ENCODE measurements around the gene NAT10.

NAT10 gene

DNA sequence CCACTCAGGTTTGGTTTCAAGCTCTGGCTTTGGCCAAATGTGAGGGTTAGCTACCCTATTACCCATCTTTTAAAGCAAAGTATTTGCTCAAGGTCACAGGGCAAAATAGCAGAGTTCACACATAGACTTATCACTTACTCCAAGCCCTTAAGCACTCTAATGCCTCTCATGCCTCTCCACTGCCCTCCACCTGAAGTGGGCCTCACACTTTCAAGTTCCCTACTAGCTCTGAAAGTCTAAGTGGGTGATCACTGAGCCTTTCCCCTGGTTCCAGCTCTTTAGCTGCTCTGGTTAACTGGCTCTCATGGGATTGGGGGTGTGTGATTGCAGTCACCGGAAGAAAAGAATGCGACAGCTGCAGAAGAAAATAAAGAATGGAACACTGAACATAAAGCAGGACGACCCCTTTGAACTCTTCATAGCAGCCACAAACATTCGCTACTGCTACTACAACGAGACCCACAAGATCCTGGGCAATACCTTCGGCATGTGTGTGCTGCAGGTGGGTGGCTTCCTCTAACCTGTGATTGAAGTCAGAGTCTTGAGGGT lies 6.4 kb downstream of the NAT10 start:
- no peak for DNase-seq

DNA sequence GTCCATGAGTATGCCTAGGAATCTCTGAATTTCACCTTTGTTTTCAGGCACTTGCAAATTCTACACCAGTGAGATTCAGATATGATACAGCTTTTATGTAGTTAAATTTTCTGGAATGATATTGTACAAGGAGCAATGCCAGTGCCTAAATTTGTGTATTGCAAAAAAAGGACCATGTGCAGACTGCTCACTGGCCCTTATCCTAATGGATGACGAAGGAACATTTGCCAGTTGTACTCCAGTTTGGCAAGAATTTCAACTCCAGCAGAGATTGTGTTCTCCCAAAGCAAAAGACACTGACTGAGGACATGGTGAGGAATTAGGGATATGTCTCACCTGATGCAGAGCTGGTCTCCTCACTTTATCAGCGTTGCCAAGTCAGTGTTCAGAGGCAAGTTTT lies 8.6 kb downstream of the NAT10 start:
- no peak for DNase-seq

DNA sequence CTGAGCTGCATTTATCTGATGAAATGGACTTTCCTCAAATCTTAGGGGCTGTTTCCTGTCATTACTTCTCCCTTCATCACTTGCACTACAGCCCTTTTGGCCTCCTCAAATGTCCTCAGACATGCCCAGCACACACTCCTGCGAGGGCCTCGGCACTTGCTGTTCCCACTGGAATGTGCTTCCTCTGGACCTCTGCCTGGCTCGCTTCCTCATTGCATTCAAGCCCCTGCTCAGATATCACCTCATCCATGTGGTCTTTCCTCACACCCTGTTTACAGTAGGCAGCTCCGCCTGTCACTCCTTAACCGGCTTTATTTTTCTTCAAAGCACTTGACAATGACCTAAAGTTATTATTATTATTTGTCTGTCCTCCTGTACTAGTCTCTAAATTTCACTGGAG lies 9.0 kb downstream of the NAT10 start:
- DNase-seq, result no peak

DNA sequence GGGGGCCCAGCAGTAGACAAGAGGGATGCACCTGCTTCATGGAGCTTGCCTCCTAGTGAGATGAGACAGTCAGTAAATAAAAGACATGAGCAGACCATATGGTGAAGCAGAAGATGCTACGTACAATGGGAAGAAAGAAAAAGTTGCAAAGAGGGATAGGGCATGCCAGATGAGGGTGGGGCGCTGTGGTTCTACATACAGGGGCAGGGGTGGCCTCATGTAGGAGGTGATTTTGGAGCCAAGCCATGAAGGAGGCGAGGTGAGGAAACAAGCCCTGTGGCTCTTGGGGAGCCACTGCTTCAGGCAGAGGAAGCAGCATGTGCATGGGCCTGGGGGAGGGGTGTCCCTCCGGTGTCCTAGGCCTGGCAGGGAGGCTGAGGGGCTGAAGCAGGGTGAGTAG lies 15.2 kb downstream of the NAT10 start:
- no peak for DNase-seq

DNA sequence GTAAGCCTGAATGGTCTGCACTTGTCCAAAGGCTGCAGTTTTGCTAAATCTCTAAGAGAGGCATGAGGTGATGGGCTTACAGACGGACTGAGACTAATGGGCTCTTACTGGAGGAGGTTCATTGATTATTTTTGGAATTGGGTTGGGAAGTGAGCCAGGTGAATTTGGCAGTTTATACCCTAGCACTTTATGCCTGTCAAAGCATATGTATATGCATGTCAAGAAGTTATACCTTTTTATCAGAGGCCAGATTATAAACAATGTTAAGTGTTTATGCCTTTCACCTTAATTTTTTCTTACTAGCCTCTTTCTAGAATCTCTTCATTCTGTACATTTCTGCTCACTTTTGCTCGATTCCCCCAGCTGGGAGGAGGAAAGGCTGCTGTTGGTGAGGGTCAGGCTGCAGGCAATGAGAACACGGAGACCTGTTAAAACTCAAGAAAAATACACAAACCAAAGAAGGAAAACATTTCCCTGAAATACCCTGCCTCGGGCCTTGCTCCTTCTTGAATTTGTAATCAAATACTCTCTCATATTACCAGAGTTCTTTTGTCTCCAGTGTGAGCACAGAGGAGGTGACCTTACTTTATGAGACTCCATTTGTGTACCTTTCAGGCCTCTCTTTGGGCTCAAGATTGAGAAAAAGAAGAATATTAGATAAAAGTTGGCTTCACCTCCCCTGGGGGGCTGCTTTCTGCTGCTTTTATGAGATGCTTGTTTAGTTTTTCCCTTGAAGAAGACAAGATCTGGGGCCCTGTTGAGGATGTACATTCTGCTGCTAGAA lies 19.6 kb downstream of the NAT10 start:
- no peak for DNase-seq

DNA sequence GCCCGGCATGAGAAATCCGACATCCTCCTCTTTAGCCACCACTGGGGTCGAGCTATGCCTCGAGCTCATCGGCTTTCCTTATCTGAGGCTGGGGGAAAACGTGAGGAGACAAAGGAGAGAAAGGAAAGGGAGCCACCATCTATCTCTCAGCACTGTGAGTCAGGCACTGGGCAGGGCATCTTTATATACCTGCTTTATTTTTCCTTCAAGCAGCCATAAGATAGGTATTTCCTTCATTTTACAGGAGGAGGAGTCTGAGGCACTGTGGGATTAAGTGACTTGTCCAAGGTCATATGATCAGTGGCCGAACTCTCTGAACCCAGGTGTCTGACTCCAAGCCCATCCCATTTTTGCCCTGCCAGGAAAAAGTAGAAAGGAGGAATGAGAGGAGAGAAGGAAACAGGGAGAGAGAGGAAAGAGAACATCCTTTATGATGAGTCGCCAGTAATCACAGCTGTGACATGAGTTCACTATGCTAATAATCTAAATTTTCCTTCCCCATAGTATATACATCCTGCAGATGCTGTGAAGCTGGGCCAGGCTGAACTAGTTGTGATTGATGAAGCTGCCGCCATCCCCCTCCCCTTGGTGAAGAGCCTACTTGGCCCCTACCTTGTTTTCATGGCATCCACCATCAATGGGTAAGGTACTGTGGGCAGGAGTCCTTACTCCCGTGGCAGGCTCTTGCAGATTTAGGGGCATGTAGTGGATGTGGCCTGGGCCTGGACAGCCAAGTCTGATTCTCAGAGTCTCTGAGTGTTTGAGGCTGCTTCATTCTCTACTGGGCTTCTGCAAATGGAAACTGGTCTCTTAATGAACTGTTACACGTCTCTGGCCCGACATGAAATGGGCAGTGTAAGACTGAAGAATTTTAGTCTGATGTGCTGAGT lies 21.8 kb downstream of the NAT10 start:
- DNase-seq, result no peak

DNA sequence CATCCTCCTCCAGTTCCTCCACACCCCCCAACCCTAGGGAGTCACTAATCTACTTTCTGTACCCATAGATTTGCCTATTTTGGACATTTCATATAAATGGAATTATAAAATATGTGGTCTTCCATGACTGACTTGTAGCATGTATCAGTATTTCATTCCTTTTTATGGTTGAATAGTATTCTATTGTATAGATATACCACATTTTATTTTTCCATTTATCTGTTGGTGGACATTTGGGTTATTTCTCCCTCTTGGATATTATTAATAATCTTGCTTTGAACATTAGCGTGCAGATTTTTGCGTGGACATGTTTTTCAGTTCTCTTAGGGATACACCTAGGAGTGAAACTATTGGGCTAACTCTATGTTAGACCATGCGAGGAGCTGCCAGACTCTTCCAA lies 23.4 kb downstream of the NAT10 start:
- no peak for DNase-seq

DNA sequence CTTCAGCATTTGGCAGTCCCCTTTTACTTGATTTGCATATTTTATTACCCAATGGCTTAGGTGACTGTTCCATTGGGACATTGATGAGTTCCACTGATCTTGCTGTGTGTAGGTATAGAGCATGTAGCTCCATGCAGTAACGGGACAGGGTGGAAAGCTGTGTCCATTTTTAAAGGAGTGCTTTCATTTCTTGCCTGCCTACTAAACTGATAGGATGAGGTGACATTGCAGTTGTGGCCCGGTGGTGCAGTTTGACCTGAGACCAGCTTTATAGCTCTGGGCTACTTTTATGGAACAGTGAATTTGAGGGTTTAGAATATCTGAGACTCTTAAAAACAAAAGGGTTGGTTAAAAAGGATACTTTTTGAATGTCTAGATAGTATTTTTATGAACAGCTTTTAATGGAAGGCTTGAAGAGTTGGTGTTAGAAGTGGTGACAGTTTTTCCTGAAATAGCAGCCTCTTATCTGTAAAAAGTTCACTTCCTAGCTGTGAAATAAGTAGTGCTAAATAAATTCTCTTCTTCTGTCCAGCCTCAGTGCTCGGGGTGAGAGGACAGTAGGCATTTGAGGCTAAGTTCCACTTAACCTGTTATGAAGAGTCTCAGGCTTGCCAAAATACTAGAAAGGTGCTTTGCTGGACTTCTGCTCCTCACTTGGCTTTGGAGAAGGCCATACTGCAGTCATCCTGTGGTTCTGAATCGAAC lies 27.0 kb downstream of the NAT10 start:
- DNase-seq, result no peak

DNA sequence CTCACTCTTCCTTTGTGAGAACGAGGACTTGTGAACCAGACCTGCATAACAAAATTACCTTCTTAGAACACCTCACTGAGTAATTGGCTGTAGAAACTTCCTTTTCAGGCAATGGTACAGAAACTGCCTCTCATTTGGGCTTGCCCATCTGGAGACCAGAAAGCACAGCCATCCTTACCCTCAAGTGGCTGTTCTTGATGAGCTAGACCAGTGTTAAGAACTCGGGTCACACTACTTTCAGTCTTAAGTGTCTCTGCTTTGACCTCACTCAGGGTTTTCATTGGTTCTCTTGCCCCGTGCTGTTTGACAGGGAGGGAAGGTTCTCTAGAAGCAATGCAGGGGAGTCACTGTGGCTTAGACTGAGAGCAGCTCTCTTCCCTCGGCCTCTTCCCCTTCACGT lies 29.3 kb downstream of the NAT10 start:
- no peak for DNase-seq

DNA sequence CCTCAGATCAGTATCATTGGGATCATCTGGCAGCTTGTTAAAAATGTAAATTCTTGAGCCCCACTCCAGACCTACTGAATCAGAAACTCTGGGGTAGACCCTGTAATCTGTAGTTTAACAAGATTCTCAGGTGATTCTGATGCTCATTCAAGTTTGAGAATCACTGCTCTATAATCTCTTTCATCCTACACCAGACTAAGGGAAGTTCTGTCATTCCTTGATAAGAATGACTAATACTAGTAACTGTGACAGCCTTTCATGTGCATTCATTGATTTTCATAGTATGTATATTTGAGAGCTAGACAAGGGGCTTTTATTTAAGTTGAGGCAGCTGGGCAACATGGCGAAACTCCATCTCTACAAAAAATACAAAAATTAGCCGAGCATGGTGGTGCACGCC lies 30.0 kb downstream of the NAT10 start:
- DNase-seq, result no peak

DNA sequence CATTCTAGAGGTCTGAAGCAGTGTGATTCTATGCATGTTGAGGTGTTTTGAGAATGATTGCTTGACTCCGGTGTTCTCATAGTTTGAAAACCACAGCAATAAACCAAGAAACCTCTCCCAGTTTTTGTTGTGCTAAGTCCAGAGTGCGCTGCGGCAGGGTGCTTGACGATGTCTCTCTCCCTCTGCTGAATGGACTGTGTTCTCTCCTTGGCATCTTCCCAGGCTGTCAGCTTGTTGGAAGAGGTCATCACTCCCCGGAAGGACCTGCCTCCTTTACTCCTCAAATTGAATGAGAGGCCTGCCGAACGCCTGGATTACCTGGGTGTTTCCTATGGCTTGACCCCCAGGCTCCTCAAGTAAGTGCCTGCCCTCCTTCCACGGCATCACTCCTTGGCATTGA lies 31.0 kb downstream of the NAT10 start:
- no peak for DNase-seq

DNA sequence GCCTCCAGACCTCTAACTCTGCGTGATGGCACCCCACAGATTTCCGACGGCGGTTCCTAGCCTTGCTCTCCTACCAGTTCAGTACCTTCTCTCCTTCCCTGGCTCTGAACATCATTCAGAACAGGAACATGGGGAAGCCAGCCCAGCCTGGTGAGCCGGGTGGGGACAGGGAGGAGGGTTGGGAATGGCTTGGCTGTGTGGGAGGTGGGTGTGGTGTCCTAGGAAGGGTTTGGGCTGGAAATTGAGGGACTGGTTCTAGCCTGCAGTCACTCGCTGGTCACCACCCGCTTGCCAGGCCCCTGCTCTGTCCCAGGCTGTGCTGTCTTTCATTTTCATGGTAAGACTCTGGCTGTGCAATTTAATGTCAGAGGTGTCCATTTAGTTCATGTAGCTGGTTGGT lies 33.9 kb downstream of the NAT10 start:
- no peak for DNase-seq

DNA sequence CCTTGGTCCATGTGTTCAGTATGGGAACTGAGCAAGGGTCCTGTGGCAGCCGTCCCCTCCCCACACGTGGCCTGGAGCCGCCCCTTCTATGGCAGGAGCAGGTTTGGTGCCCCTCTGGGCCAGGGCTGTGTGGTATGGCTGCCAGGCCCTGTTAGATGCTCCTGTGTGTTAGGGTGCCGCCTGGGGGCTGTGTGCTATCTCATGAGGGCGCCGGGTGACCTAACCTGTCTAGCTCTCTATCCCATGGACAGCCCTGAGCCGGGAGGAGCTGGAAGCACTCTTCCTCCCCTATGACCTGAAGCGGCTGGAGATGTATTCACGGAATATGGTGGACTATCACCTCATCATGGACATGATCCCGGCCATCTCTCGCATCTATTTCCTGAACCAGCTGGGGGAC lies 34.7 kb downstream of the NAT10 start:
- DNase-seq, result no peak

DNA sequence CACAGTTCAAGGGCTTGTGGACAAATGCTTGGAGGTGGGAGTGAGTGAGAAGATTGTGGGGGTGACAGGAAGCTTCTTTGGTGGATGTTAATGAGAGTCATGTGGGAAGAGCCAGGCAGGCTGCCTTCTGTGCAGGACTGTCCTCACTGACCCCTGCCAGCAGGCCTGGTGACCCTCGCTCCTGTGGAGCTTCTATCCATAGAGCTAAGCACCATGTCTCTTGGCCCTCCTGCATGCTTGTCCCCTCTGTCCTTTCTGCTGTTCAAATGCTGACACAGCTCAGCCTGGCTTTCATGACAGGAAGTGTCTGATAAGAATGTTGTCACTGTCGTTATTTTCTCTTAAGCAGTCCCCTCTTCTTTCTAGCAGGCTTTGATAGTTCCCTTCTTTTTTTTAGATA lies 37.6 kb downstream of the NAT10 start:
- DNase-seq, result no peak

DNA sequence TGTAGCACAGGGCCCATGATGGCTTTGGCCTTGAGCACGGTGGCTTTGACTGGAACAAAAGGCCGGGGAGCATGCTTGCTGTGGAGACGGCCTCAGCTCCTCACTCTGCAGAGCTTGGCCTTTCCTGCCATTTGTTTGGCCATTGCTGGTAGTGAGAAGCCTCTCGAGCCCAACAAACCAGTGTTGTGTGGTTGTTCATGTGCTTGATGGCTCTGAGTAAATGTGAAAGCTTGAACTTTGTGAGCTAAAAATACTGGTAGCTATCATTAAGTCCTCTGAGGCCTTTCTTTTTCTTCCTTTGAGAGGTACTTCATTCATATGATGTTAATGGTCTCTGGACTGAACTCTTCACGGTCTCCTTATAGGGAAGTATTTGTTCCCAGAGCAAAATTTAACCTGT lies 39.6 kb downstream of the NAT10 start:
- DNase-seq, result no peak

DNA sequence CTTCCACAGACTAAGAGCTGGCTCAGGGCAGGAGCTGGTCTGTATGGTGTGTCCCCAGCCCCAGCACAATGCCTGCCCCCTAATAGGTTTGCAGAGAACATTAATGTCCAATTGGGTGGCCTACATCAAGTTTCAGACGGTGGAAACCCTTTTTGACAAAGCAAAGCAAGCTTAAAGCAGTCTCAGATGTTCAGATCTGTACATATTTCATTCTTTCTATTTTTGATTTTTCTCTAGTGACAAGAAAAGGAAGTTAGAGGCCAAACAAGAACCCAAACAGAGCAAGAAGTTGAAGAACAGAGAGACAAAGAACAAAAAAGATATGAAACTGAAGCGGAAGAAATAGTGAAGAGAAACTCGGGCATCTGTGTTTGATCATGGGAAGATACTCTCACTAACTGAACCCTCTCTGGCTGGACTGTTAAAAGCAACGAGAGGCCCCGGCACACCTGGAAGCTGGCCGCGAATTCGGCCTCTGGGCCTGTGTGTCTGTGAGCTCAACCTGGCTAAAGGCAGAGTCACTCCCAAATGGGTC lies 40.5 kb downstream of the NAT10 start:
- no peak for DNase-seq

DNA sequence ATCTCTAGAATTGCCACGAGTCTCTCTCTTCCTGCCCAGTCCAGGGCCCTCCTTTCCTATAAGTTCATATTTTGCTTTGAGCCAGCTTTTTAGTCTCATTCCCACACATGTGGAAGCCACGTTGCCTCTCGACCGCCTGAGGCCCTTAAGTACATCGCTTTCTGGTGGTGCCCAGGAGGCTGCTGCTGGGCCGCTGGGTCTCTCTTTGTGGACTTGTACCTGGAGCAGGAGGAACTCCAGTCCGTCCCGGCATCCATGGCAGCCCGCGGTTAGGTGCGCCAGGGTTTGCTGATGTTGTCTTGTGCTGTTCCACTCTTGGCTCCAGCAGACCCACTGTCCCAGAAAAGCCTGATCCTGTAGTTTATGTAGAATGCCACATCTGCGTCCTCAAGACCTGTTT lies 41.0 kb downstream of the NAT10 start:
- no peak for DNase-seq

DNA sequence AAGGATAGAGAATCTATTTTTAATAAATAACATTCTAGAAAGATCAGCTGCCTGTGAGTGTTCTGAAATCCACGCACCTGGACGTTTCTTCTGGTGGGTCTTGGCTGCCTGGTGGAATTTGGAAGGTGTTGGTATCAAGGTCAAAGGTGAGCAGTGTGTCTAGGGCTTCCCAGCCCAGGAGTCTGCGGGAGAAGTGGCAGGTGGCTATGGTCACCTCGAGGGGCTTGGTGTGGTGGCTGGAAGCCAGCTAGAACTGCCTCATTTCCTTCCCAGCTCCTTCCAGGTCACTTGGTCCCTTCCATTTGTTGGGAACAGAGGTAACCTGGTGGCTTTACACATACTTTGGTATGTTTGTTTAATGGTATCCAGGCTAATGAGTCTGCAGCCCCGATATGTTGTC lies 41.4 kb downstream of the NAT10 start:
- DNase-seq, result no peak

DNA sequence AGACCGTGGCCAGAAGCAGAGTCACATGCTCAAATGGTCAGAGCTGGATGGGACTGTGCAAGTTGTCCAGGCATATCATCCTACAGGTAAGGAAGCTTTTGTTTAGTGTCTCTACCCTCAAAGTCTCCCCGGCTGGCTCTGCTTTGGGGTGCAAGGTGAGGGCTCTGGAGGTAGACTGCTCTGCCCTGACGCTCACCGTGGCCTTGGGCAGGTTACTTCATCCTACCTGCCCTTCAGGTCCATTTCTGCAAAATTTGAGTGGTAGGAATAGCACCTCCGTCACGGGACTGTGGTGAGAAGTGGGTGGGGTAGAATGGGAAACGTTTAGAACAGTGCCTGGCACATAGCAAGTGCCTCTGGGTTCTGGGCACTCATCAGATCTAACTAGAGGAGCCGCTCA lies 42.2 kb downstream of the NAT10 start:
- no peak for DNase-seq

DNA sequence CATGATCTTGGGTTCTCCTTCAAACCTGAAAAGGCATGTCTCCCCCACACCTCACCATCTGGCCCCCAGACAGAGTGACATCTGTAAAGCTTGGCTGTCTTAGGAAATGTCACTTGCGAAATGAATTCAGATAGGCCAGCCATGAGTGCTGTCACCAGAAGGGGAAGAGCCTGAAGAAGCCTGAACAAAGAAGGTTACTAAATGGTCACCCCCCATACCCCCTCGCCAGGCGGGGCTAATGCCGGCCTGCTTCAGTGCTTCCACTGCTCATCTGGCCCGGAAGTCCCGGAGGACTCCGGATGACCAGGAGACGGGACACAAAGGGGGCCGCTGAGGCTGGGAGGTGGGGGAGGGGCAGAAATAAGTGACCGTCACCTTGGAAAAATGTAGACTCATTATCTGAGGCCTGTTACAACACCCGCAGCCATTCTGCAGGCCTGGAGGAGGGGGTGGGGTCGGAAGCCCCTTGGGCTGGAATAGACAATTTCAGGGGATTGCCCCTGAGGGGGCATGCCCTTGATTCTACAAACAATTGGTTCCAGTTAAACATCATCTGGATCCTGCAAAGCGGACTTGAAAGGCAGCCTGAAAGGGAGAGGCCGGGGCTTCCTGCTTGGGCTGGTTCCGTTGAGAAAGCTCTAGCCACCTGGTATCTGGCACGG lies 43.2 kb downstream of the NAT10 start:
- DNase-seq, result no peak

DNA sequence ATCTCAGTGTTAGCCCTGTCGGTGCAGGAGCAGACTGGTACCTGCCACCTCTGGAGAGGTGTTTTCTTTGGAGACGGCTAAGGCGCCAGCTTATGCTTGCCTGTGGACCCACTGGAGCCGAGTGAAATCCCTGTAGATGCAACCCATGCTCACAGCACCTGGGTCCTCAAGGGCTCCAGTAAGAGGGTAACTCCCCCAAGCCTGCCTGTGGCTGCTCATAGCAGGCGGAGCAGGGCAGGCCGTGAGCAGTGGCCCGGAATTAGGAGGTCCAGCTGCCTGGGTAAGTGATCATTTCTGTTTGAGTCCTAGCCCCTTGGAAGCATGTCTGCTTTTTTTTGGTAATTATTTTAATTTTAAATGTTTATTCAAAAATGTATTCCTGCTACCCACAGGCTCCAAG lies 43.8 kb downstream of the NAT10 start:
- DNase-seq, result no peak

DNA sequence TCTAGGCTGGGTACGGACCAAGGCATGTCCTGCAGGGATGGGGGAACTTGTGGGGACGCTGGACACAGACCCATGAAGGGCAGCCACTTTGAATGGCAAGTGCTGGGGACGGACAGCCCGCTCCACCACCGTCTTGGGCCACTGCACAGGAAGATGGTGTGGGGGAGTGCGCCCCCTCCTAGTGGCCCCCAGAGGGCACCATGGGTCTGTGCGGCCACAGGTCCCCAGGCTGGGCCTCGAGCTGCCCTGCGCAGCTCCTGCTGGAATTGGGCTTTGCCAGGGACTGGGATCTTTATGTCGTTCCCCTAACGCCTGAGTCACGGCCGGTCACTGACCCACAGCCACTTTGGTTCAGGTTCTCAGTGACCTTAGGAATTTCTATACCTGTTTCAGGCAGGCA lies 44.4 kb downstream of the NAT10 start:
- no peak for DNase-seq

All from NCI-H1048 (cell line).